ENCODE results near the gene CASS4. TPM values are rescaled to one million over a fixed set of nuclear protein-coding genes. Genes with fewer than 3 reads are reported as not detected.

The CASS4 gene
- total RNA-seq, 1 donor from 2014 or later = not detected

DNA sequence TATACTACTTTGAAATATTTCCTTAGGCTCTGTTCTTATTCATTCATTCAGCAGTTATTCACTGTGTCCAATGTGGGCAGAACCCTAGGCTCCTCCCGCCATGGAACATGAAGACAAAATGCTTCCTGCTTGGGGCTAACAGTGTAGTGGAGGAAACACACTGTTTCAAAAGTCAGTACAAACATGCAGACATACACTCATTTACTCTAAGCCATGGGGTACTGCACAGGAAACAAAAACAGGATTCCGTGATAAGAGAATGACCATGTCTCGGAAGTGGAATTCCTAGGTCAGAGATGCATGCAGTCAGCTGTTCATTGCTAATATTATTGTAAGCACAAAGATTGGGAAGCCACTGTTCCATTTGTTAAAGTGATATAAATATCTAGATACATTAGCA, 94.0 kb downstream of the CASS4 start:
- H3K9ac ChIP-seq = no peak overlapping the region
- H3K27me3 ChIP-seq = no peaks in the 10 kb centered on the region
- TF ChIP-seq EZH2 (IDR thresholded peaks at IDR 0.05) = no peak
- TF ChIP-seq EZH2phosphoT487 (IDR thresholded peaks at IDR 0.05) = no peak
- TF ChIP-seq, protein P1, sequence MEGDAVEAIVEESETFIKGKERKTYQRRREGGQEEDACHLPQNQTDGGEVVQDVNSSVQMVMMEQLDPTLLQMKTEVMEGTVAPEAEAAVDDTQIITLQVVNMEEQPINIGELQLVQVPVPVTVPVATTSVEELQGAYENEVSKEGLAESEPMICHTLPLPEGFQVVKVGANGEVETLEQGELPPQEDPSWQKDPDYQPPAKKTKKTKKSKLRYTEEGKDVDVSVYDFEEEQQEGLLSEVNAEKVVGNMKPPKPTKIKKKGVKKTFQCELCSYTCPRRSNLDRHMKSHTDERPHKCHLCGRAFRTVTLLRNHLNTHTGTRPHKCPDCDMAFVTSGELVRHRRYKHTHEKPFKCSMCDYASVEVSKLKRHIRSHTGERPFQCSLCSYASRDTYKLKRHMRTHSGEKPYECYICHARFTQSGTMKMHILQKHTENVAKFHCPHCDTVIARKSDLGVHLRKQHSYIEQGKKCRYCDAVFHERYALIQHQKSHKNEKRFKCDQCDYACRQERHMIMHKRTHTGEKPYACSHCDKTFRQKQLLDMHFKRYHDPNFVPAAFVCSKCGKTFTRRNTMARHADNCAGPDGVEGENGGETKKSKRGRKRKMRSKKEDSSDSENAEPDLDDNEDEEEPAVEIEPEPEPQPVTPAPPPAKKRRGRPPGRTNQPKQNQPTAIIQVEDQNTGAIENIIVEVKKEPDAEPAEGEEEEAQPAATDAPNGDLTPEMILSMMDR (IDR thresholded peaks at IDR 0.05) = no peak
- no peak for DNase-seq (ENCODE audit: low spot score)
- H3K4me1 ChIP-seq = no peaks in the 10 kb centered on the region
- Mint-ChIP-seq H3K27me3 (ENCODE audit: insufficient read depth, low read depth) (no peaks in the 10 kb centered on the region), H3K36me3 (peaks cover 3% of the 10 kb centered on the region), H3K4me1 (peaks cover 3% of the 10 kb centered on the region), H3K27ac (no peak overlapping the region), H3K4me3 (no peak overlapping the region), H3K9me3 (no peaks in the 10 kb centered on the region)
- H3K9me3 ChIP-seq (ENCODE audit: low read depth) = no peaks in the 10 kb centered on the region
- no peaks in the 10 kb centered on the region for H3F3A ChIP-seq (ENCODE audit: low read depth)
- no peaks in the 10 kb centered on the region for H4K20me1 ChIP-seq (ENCODE audit: low read depth)
- H3K36me3 ChIP-seq = no peaks in the 10 kb centered on the region
- H3K4me3 ChIP-seq = no peak overlapping the region
- no peak overlapping the region for H3K4me2 ChIP-seq
- H3K79me2 ChIP-seq (ENCODE audit: low read depth) = no peaks in the 10 kb centered on the region
- no peak overlapping the region for H3K27ac ChIP-seq
- no peak overlapping the region for H2AFZ ChIP-seq (replicated peaks)

Small RNA genes lying within 50 kb of the gene (small RNA-seq; reads per million reads assigned to genes)
- not detected for gene RPL39P

Other genes with a start within 250 kb of the CASS4 start
- not detected in 2 replicates for gene MC3R, start 163.5 kb upstream of the CASS4 start, total RNA-seq (ENCODE audit: low replicate concordance)
- gene FAM210B, start 53.3 kb upstream of the CASS4 start, total RNA-seq (ENCODE audit: low replicate concordance) = 19.3 and 26.7 TPM in 2 replicates
- 144 and 186 TPM in 2 replicates for gene AURKA, start 20.0 kb upstream of the CASS4 start, total RNA-seq (ENCODE audit: low replicate concordance)
- gene CSTF1, start 19.6 kb upstream of the CASS4 start, total RNA-seq (ENCODE audit: low replicate concordance) = 72.7 and 87.2 TPM in 2 replicates
- 42.4 and 44.2 TPM in 2 replicates for gene RTF2, start 56.4 kb downstream of the CASS4 start, total RNA-seq (ENCODE audit: low replicate concordance)
- 0.43 TPM in 1 of 2 replicates, not detected in the other for gene FAM209A, start 112.5 kb downstream of the CASS4 start, total RNA-seq (ENCODE audit: low replicate concordance)
- not detected in 2 replicates for gene FAM209B, start 121.0 kb downstream of the CASS4 start, total RNA-seq (ENCODE audit: low replicate concordance)
- 0.60 and 1.1 TPM in 2 replicates for gene TFAP2C, start 217.0 kb downstream of the CASS4 start, total RNA-seq (ENCODE audit: low replicate concordance)